GM12878 (cell line): ENCODE data around the gene PEX5. TPM values are rescaled to one million over a fixed set of nuclear protein-coding genes. Genes with fewer than 3 reads are reported as not detected.
"Not testable (repeated sequence)": the region's sequence is repeated elsewhere in the genome, so short reads cannot be mapped to it uniquely, and the experiment has no call there.

Experiments used
- ATAC-seq: fragments of 200-7000 bp; cut with Tn5 transposase; 3 replicates; pipeline ENCODE4 v1.9.1; 2020; ENCODE audit warnings: mild to moderate bottlenecking, moderate library complexity
- BruUV-seq: library from RNA; stranded (reverse); fragments of 400-500 nt; replicated peaks from 2 replicates; lab custom pipeline; 2021; lab: Mats Ljungman, UMichigan
- CTCF ChIA-PET: fragments of 300-600 bp; sonication (Branson Sonifier 250); formaldehyde crosslinking; extraction: SDS; loops from one replicate; lab custom pipeline; 2021; ENCODE audit warnings: inconsistent platforms; lab: Yijun Ruan, JAX
- POLR2A ChIA-PET: fragments of 350-600 bp; formaldehyde crosslinking; extraction: SDS; loops from one replicate; lab custom pipeline; 2021; ENCODE audit warnings: inconsistent platforms; lab: Charles Lee
- RAD21 ChIA-PET: fragments of 300-600 bp; sonication (Branson Sonifier 250); formaldehyde crosslinking; loops from one replicate; lab custom pipeline; 2023; ENCODE audit warnings: antibody characterized with exemption; ENCODE audit not compliant: unreplicated experiment; lab: Charles Lee
- SMC1A ChIA-PET: fragments of 300-600 bp; sonication (Branson Sonifier 250); formaldehyde crosslinking; loops from one replicate; lab custom pipeline; 2023; ENCODE audit not compliant: unreplicated experiment, uncharacterized antibody; lab: Charles Lee
- DNase-seq: peaks from one replicate; pipeline ENCODE4 v3.0.0-alpha.2; 2011; ENCODE audit warnings: low read depth, low spot score
- FAIRE-seq: peaks from 3 replicates; lab custom pipeline; 2011; peaks lifted over from hg19 to GRCh38; lab: Jason Lieb, UNC
- H2AFZ ChIP-seq: 2 replicates; pipeline ENCODE4 v1.6.0; 2011; ENCODE audit warnings: low read depth, low read length, control low read depth; ENCODE audit not compliant: control insufficient read depth
- H3K27ac ChIP-seq: 2 replicates; pipeline ENCODE4 v1.5.1; 2011; ENCODE audit warnings: control low read depth; ENCODE audit not compliant: control insufficient read depth, insufficient read depth
- H3K27me3 ChIP-seq, 2 experiments: replicated peaks in 1 of 2; 2 replicates each; pipeline versions ENCODE4 v1.6.0 to v1.6.1; 2011; ENCODE audit warnings: low read length in 1 of 2; ENCODE audit not compliant: control insufficient read depth in 2 of 2, insufficient read depth in 2 of 2
- H3K36me3 ChIP-seq, 2 experiments: 2 replicates each; pipeline ENCODE4 v1.5.1; 2011; ENCODE audit warnings: low read length in 1 of 2; ENCODE audit not compliant: control insufficient read depth in 2 of 2, insufficient read depth in 2 of 2
- H3K4me1 ChIP-seq: 2 replicates; pipeline ENCODE4 v1.6.1; 2011; ENCODE audit warnings: mild to moderate bottlenecking, low read length, moderate library complexity, mixed read lengths; ENCODE audit not compliant: control insufficient read depth, insufficient read depth
- H3K4me2 ChIP-seq: 2 replicates; pipeline ENCODE4 v1.6.0; 2011; ENCODE audit warnings: control low read depth; ENCODE audit not compliant: control insufficient read depth, insufficient read depth
- H3K4me3 ChIP-seq: fragments of 200-600 bp; sonication (generic); 2 replicates; pipeline ENCODE4 v1.5.1; 2016
- H3K79me2 ChIP-seq: 2 replicates; pipeline ENCODE4 v1.6.0; 2011; ENCODE audit warnings: low read length; ENCODE audit not compliant: control insufficient read depth, insufficient read depth
- H3K9ac ChIP-seq: 2 replicates; pipeline ENCODE4 v1.8.0; 2011; ENCODE audit warnings: low read length, control low read depth, mixed read lengths; ENCODE audit not compliant: control insufficient read depth, insufficient read depth
- H3K9me3 ChIP-seq: replicated peaks from 3 replicates; pipeline ENCODE4 v1.5.1; 2011; ENCODE audit warnings: mild to moderate bottlenecking, low read length; ENCODE audit not compliant: control insufficient read depth, insufficient read depth
- H4K20me1 ChIP-seq: 2 replicates; pipeline ENCODE4 v1.6.0; 2011; ENCODE audit not compliant: control insufficient read depth, insufficient read depth
- HCFC1 ChIP-seq: fragments of 150-350 bp; IDR thresholded peaks from 2 replicates; pipeline ENCODE4 v1.6.1; 2014; ENCODE audit warnings: low read length
- WGBS: methylation state at CpG from one replicate; pipeline ENCODE4 v1.1.6; 2016; ENCODE audit warnings: low lambda C conversion rate; ENCODE audit not compliant: insufficient replicate concordance, insufficient coverage; ENCODE audit errors: missing lambda C conversion rate; 5-methylcytosine and 5-hydroxymethylcytosine counted together
- in situ Hi-C: fragments of 300-500 bp; cut with MboI; formaldehyde crosslinking; loops from 9 replicates; pipeline ENCODE4 v1.14.3; 2018; ENCODE audit warnings: mixed read lengths
- intact Hi-C: fragments of 100-400 bp; cut with micrococcal nuclease; formaldehyde crosslinking; loops from one replicate; pipeline ENCODE4 v1.14.2; 2022; ENCODE audit not compliant: unreplicated experiment
- polyA plus RNA-seq, 11 experiments: library from polyadenylated mRNA; depleted of rRNA in 4 of 11; unstranded in 6 of 11; stranded (reverse) in 5 of 11; fragments of >200 nt; fragmentation: Nextera tagmentation in 4 of 11; fragmentation: Illumina TruSeq in 1 of 11; extraction: Ambion mirVana in 4 of 11; extraction: Trizol in 1 of 11; gene quantifications; 1 replicate in 1 of 11; 2 replicates in 10 of 11; pipeline versions ENCODE4 v1.2.1 to v1.2.3, GENCODE V29; 2011 to 2016; ENCODE audit warnings: inconsistent platforms in 2 of 11, missing spikeins in 2 of 11, low read depth in 1 of 11
- total RNA-seq, 4 experiments: library from RNA; depleted of rRNA in 3 of 4; stranded (reverse); fragments of >200 nt in 3 of 4; fragmentation: Illumina TruSeq in 1 of 4; extraction: Trizol in 1 of 4; gene quantifications; 2 replicates each; pipeline versions ENCODE4 v1.2.1 to v1.2.3, GENCODE V29; 2013 to 2021

The PEX5 gene
- total and polyA plus RNA-seq, 10 of the 15 experiments (the other 5 are each of a cell fraction or from before 2014, with no cell fraction given) = 1.3 to 31.9 (median 13.1) TPM

GRCh38 chr12:7242176-7243101, 53.0 kb downstream of the PEX5 start:
- H2AFZ ChIP-seq = no peak overlapping the region
- no peak overlapping the region for H3K4me2 ChIP-seq
- no peak overlapping the region for H3K9ac ChIP-seq
- ChIA-PET POLR2A (no interaction called here), SMC1A (no interaction called here), CTCF (no interaction called here), RAD21 (no interaction called here)
- DNase-seq (no peak), FAIRE-seq (no peak), ATAC-seq (no peak)
- no peak overlapping the region for H3K4me3 ChIP-seq
- H3K4me1 ChIP-seq = no peaks in the 10 kb centered on the region
- no peaks in the 10 kb centered on the region for H3K27me3 ChIP-seq
- no peak for TF ChIP-seq HCFC1
- no peaks in the 10 kb centered on the region for H3K79me2 ChIP-seq
- H3K36me3 ChIP-seq = no peaks in the 10 kb centered on the region
- 55% methylated on average over 7 of the region's 7 CpGs for WGBS
- BruUV-seq = no TSS peak
- H3K27ac ChIP-seq = no peak overlapping the region
- H3K9me3 ChIP-seq = no peaks in the 10 kb centered on the region
- no peaks in the 10 kb centered on the region for H4K20me1 ChIP-seq
- in situ Hi-C loops (no loop called here), intact Hi-C loops (no loop called here)

- WGBS = 80% methylated on average over 19 of the region's 22 CpGs
- POLR2A ChIA-PET, FAIRE-seq: not testable (repeated sequence)
These were observed 62.0 kb downstream of the PEX5 start for GRCh38 chr12:7251328-7251996.

More at GRCh38 chr12:7251328-7251996, 62.0 kb downstream of the PEX5 start:
- H3K9ac ChIP-seq, H3K27ac ChIP-seq, H3K27me3 ChIP-seq, H3K36me3 ChIP-seq, H3K79me2 ChIP-seq, ATAC-seq, H3K4me2 ChIP-seq, H4K20me1 ChIP-seq, H3K4me1 ChIP-seq, DNase-seq, H3K4me3 ChIP-seq, RAD21 ChIA-PET, H2AFZ ChIP-seq, intact Hi-C loops, BruUV-seq, H3K9me3 ChIP-seq, in situ Hi-C loops, CTCF ChIA-PET, SMC1A ChIA-PET: not testable (repeated sequence)
